Measurements from ENCODE around the gene LRRC10B.

DNA sequence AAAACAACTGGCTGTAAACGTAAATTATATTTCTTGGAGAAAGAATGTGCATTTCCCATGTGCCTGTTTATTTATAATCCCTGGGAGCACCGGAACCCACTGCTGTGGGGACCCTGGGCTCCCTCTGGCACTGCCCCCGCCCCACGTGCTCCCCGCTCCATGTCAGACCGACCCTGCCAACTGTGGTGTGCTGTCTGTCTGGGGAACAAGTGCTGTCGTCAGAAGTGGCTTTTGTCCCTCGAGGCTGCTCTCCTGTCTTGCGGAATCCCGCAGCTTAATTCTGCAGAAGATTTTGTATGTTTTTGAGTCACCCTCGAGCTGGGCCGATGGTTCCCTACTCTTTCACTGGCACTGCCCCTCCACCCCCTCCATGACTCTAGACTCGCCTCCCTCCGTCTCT is 2.4 kb downstream of the LRRC10B start:
- TF ChIP-seq EZH2phosphoT487 (IDR thresholded peaks at IDR 0.05; ENCODE audit: low read depth, severe bottlenecking, unreplicated experiment): no peak
- TF ChIP-seq, protein P1, sequence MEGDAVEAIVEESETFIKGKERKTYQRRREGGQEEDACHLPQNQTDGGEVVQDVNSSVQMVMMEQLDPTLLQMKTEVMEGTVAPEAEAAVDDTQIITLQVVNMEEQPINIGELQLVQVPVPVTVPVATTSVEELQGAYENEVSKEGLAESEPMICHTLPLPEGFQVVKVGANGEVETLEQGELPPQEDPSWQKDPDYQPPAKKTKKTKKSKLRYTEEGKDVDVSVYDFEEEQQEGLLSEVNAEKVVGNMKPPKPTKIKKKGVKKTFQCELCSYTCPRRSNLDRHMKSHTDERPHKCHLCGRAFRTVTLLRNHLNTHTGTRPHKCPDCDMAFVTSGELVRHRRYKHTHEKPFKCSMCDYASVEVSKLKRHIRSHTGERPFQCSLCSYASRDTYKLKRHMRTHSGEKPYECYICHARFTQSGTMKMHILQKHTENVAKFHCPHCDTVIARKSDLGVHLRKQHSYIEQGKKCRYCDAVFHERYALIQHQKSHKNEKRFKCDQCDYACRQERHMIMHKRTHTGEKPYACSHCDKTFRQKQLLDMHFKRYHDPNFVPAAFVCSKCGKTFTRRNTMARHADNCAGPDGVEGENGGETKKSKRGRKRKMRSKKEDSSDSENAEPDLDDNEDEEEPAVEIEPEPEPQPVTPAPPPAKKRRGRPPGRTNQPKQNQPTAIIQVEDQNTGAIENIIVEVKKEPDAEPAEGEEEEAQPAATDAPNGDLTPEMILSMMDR (IDR thresholded peaks at IDR 0.05; ENCODE audit: poor library complexity): no peak
- TF ChIP-seq EZH2 (IDR thresholded peaks at IDR 0.05; ENCODE audit: borderline replicate concordance): no peak
